ENCODE measurements around the gene BPIFA1.

BPIFA1 gene

GRCh38 chr20:33240923-33241322, 5.1 kb downstream of the BPIFA1 start:
- no peak for DNase-seq

- DNase-seq: no peak
Measured at GRCh38 chr20:33242319-33243100, 6.7 kb downstream of the BPIFA1 start.

- DNase-seq: no peak
Measured at GRCh38 chr20:33246077-33246476, 10.3 kb downstream of the BPIFA1 start.

- no peak for DNase-seq
Measured at GRCh38 chr20:33249456-33249855, 13.7 kb downstream of the BPIFA1 start.

- no peak for DNase-seq
Measured at GRCh38 chr20:33250666-33251065, 14.9 kb downstream of the BPIFA1 start.

- DNase-seq: no peak
Measured at GRCh38 chr20:33251496-33251895, 15.7 kb downstream of the BPIFA1 start.

- no peak for DNase-seq
Measured at GRCh38 chr20:33252460-33252859, 16.7 kb downstream of the BPIFA1 start.

GRCh38 chr20:33255005-33255404, 19.2 kb downstream of the BPIFA1 start:
- no peak for DNase-seq

- no peak for DNase-seq
Measured at GRCh38 chr20:33257237-33257636, 21.4 kb downstream of the BPIFA1 start.

- DNase-seq: no peak
Measured at GRCh38 chr20:33259371-33259770, 23.6 kb downstream of the BPIFA1 start.

- no peak for DNase-seq
Measured at GRCh38 chr20:33261465-33261864, 25.7 kb downstream of the BPIFA1 start.

- DNase-seq: peak; percentile 64
Measured at GRCh38 chr20:33262658-33263065, 26.9 kb downstream of the BPIFA1 start.

- no peak for DNase-seq
Measured at GRCh38 chr20:33263784-33264183, 28.0 kb downstream of the BPIFA1 start.

GRCh38 chr20:33267701-33268100, 31.9 kb downstream of the BPIFA1 start:
- no peak for DNase-seq

GRCh38 chr20:33272155-33272873, 36.5 kb downstream of the BPIFA1 start:
- no peak for DNase-seq

GRCh38 chr20:33273117-33273851, 37.5 kb downstream of the BPIFA1 start:
- DNase-seq: no peak

GRCh38 chr20:33275215-33275614, 39.4 kb downstream of the BPIFA1 start:
- no peak for DNase-seq

GRCh38 chr20:33275871-33276270, 40.1 kb downstream of the BPIFA1 start:
- no peak for DNase-seq

GRCh38 chr20:33276303-33277113, 40.7 kb downstream of the BPIFA1 start:
- no peak for DNase-seq

GRCh38 chr20:33277471-33278441, 42.0 kb downstream of the BPIFA1 start:
- DNase-seq: no peak

GRCh38 chr20:33278700-33279099, 42.9 kb downstream of the BPIFA1 start:
- no peak for DNase-seq

Measured in right hindlimb (tissue), 1 donor.